Fibroblast of the conjunctiva (primary cell): ENCODE results near the gene LAMA2.

Experiments
- DNase-seq: peaks from one replicate; pipeline ENCODE4 v3.0.0-alpha.2; 2010; ENCODE audit warnings: low read depth

LAMA2 gene

GRCh38 chr6:129447198-129447565, 564.2 kb downstream of the LAMA2 start:
- DNase-seq, result no peak

GRCh38 chr6:129448965-129449364, 566.0 kb downstream of the LAMA2 start:
- DNase-seq, result no peak

- DNase-seq, result no peak
Observed at GRCh38 chr6:129451187-129451586, 568.2 kb downstream of the LAMA2 start.

- DNase-seq, result no peak
Observed at GRCh38 chr6:129453073-129453472, 570.1 kb downstream of the LAMA2 start.

GRCh38 chr6:129454488-129454887, 571.5 kb downstream of the LAMA2 start:
- no peak for DNase-seq

GRCh38 chr6:129455126-129455769, 572.3 kb downstream of the LAMA2 start:
- no peak for DNase-seq

- DNase-seq, result no peak
Observed at GRCh38 chr6:129460221-129460620, 577.3 kb downstream of the LAMA2 start.

GRCh38 chr6:129469070-129469662, 586.2 kb downstream of the LAMA2 start:
- no peak for DNase-seq

GRCh38 chr6:129472239-129472638, 589.3 kb downstream of the LAMA2 start:
- no peak for DNase-seq

GRCh38 chr6:129473546-129473945, 590.6 kb downstream of the LAMA2 start:
- no peak for DNase-seq

- DNase-seq, result no peak
Observed at GRCh38 chr6:129475477-129476247, 592.7 kb downstream of the LAMA2 start.

GRCh38 chr6:129476248-129476564, 593.3 kb downstream of the LAMA2 start:
- DNase-seq, result no peak

- no peak for DNase-seq
Observed at GRCh38 chr6:129476810-129477209, 593.9 kb downstream of the LAMA2 start.

- no peak for DNase-seq
Observed at GRCh38 chr6:129478379-129478778, 595.4 kb downstream of the LAMA2 start.

GRCh38 chr6:129481706-129482105, 598.8 kb downstream of the LAMA2 start:
- DNase-seq, result no peak

GRCh38 chr6:129485746-129486145, 602.8 kb downstream of the LAMA2 start:
- no peak for DNase-seq

GRCh38 chr6:129486327-129486726, 603.4 kb downstream of the LAMA2 start:
- no peak for DNase-seq

GRCh38 chr6:129488313-129488712, 605.4 kb downstream of the LAMA2 start:
- DNase-seq, result no peak

GRCh38 chr6:129489215-129489765, 606.4 kb downstream of the LAMA2 start:
- DNase-seq, result no peak

- peak; percentile 96 for DNase-seq
Observed at GRCh38 chr6:129490521-129491255, 607.8 kb downstream of the LAMA2 start.

GRCh38 chr6:129491436-129491835, 608.5 kb downstream of the LAMA2 start:
- no peak for DNase-seq

GRCh38 chr6:129492260-129492659, 609.3 kb downstream of the LAMA2 start:
- DNase-seq, result no peak
